MV-4-11 (cell line): ENCODE results near the gene IPO8.

Experiments
- DNase-seq: peaks from one replicate; lab custom pipeline; 2025; lab: John Stamatoyannopoulos, UW

The IPO8 gene

DNA sequence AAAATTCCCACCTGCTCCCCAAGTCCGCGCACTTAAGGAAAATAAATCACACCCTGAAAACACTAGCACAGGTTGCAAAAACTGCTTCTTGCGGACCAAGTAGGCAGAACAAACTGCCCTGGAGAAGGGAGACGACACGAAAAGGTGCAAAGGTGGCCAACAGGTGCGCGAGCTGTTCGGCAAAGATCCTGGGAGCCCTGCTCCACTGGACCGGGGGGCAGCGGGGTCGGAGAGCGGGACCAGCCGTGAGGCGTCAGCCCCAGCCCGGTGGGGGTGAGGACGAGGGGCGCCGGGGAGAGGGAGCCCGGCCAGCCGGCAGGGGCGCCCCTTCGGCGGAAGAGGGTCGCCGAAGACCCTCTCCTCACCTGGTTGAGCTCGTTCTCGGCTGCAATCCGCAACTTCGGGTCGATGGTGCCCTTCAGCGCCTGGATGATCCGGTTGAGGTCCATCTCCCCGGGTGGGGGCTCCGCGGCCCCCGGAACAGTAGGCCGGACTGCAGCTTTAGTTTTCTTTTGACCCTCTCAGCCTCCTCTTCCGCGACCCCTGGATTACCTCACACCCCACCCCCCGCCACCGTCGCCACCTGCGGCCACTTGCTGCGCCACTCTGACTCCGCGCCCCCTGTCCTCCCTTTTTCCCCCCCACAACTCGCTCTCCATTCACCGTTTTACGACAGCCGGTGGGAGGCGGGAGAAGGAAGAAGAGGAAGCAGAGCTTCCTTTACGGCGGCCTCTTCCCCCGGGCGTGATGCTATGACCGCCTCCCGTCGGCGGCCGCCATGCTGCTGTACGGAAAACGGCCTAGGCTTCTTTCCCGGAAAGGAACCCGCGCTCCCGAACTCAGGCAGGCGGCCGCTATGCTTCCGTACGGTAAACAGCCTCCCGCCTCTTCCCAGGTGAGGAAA, at the start of gene IPO8:
TSS of gene IPO8 (minus strand) at position 671 of the 904 bp plus-strand sequence. CDS start at position 449, 222 bp downstream.
- DNase-seq: peak; percentile 89

GRCh38 chr12:30744321-30744720, 48.7 kb upstream of the IPO8 start:
- no peak for DNase-seq

DNA sequence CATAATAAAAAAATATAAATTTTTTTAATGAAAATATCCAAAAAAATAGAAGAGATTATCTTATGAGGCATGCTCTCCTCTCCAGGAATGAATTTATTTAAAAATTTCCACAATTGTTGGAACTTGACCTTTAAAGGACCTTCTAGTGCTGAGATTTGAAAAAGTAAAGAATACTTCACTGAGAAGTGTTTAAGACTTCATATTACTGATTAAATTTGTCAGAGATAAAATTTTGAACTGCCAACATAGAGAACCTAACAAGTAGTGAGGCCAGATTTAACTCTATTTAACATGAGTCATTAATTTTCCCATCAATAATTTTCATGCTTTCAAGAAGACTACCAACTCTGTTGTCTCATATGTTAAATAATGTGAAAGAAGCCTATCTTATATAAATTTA, 44.6 kb upstream of the IPO8 start:
- no peak for DNase-seq

DNA sequence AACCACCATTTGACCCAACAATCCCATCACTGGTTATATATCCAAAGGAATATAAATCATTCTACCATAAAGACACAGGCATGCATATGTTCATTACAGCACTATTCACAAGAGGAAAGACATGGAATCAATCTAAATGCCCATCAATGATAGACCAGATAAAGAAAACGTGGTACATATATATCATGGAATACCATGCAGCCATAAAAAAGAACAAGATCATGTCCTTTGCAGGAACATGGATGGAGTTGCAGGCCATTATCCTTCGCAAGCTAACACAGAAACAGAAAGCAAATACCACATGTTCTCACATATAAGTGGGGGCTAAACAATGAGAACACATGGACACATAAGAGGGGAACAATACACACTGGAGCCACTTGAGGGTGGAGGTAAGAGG, 43.4 kb upstream of the IPO8 start:
- no peak for DNase-seq

DNA sequence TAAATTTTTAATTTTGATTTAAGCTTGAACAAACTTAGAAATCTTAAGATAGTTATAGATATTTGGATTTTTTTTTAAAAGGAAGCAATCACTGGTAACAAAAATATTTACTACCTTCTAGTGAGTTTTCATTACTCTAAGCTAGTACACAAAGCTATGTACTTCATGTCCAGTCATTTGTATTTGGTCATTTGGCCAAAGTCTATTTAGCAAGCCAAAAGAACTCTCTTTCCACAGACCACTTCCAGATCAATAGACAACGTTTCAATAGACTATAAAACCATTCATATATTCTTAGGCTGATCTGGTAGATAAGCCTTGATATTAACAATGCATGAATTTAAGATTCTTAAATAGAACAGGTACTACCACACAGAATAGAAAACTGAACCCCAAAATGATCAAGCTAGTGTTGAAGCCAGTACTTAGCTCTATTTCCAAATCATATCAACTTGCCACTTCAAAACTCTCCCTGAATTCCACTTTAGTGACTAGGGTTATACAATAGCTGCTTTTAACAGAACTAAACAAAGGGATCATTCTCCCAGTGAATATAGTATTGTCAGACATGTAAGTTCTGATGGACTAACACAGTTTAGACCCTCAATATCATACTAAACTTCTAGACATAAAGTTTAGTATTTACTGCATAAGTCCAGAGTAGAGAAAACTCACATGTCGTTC, 37.4 kb upstream of the IPO8 start:
- no peak for DNase-seq

DNA sequence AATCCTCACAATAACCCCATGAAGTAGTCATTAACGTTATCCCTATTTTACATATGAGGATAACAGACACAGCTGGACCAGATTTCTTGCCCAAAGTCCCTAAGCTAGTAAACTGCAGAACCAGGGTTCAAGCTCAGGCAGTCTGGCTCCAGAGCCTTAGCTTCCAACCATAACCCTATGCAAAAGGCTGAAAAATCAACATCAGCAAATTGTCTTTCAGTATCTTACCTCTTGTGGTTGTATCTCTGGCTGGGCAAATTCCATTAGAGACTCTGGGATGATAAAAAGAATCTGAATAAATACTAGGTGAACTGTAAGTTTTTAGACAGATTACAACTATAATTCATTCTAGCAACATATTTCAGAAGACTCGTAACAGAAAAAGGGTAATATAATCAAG, 34.3 kb upstream of the IPO8 start:
- DNase-seq: no peak

DNA sequence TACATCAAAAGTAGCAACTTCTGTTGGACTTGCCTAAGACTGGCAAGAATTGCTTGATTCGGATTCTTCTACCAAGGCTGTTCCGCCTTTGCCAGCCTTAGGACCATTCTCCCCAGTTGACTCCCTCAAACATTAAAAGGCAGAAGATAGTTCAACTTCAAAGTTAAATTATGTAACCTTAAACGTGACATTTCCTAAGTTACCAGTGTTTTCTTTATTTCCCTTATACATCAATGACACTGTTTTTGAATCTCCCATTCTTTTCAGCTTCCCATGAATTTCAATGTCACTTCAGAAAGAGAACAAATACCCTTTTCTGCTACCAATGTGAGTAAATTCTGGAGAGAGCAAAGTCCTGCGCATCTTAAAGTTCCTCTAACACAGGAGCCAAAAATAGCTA, 33.9 kb upstream of the IPO8 start:
- no peak for DNase-seq

- no peak for DNase-seq
Observed at GRCh38 chr12:30726647-30727046, 31.0 kb upstream of the IPO8 start.

DNA sequence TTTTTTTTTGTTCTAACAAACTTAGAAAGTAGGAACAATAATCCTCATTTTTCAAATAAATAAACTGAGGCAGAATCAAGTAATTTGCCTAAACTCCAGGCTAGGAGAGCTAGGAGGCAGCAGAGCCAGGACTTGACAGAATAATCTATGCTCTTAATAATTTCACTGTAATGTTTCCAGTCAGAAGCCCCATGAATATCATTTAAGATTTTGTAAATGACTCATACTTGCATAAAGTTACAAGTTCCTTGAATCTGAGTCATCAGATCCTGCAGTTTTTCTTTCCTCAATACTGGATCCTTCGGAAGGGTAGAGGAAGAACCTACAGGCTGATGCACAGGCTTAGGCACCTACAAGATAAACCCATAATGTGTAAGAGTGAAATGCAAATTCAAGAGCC, 30.1 kb upstream of the IPO8 start:
- DNase-seq: no peak

DNA sequence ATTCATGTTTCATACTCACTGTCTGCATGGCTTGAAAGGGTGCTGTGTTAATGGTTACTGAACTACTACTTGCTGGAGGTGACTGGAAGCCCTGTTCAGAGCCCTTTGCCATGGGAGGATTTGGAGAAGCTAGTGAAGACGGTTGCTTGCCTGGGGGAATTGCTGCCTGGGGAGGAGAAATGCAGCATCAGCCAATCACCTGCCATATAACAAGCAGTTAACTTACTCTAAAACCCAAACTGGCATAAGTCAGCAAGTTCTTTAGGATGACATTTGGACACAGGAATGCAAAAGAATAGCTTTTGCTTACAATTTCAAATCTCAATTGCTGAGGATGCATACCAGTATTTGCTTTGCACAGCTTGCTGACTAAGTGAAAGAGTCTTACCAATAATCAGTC, 23.4 kb upstream of the IPO8 start:
- no peak for DNase-seq

DNA sequence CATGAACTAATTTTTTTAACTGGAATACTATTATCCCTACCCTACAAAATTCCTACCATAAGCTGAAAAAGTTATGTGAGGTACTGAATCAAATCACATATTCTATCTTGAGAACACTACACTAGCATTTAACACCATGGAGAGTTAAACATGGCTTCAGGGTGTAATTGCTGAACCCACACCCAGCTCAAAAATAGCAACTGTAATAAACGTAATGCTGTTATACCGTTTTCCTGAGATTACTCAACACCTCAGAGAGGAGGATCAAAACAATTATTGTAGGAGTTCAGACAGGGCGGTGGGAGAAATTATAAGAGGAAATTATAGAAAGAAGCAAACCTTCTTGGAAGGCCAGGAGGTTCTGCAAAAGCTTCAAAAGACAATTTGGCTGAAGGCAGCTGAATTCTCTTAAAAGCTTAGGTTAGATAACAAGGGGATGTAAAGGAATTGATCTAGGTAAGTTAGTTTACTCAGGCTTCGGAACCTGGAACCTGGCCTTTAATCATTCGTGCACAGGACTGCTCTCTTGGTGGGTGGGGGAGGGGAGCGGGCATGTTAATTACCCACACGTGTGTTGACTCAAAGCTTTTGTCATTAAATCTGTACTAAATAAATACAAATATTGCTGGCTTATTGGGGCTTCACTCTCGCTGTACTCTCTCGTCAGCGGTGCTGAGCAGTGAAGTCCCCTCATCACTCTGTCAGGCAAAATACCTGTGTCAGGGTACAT, 12.1 kb upstream of the IPO8 start:
- DNase-seq: no peak

GRCh38 chr12:30706476-30706875, 10.8 kb upstream of the IPO8 start:
- DNase-seq: no peak

- DNase-seq: no peak
Observed at GRCh38 chr12:30701056-30701455, 5.4 kb upstream of the IPO8 start.

DNA sequence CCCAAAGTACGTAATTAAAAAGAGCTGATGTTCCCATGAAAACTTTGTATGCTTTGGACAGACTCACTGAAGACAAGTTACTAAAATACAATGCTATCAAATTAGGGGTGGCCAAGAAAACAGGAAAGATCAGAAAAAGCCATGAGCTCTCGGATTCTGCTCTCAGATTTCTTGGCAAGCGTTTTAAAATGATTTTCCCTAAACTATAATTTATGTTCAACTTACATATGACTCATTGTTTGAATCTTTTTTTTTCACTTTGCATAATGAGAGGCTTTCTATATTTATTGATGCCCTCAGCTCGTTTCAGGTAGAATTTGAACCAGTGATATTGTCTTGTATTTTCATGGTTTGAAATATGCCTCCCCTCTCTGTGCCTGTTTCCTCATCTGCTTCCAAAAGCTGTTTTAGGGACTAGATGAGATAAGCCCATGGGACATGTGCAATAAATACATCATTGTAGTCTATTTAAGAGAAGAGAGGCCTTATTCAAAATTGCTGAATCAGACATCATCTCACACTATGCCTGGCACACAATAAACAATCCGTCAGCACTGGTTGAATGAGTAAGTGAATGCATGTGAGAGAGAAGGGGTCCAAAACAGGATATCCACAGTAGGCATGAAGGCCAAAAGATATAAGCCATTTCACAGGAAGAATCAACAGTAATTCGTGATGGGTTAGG, 4.7 kb upstream of the IPO8 start:
- no peak for DNase-seq

DNA sequence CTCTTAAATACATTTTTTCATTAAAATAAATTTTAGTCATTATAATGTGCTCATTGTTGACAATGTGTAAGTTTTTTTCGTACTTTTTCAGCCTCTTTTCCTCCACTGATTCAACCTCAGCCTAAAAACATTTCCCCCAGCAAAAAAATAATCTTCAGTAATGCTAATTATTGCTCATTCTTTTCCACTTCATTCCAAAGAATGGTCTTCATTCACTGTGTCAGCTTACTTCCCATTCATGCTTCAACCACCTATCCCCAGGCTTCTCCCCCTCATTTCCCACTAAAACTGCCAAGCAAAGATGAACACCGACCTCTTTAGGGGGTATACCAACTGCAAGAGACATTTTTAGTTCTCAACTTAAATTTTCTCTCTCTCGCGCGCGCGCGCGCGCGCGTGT, 2.7 kb upstream of the IPO8 start:
- no peak for DNase-seq

DNA sequence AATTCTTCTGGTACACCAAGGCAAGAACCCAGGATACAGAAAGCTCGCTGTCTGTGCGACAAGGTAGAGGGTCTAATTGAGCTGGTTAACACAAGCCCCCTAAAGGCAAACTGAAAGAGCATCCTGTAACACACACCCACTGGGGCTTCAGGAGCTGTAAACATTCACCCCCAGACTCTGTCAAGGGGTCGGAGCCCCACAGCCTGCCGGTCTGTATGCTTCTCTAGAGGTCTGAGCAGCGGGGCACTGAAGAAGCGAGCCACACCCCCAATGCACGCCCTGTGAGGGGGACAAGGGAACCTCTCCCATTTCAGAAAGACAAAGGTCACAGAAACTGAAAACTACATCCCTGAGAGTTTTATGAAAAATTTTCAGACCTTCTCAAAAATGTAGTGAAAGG, 1.3 kb upstream of the IPO8 start:
- no peak for DNase-seq

GRCh38 chr12:30696486-30696885, 817 bp upstream of the IPO8 start:
- no peak for DNase-seq

GRCh38 chr12:30696103-30696408, 387 bp upstream of the IPO8 start:
- no peak for DNase-seq

DNA sequence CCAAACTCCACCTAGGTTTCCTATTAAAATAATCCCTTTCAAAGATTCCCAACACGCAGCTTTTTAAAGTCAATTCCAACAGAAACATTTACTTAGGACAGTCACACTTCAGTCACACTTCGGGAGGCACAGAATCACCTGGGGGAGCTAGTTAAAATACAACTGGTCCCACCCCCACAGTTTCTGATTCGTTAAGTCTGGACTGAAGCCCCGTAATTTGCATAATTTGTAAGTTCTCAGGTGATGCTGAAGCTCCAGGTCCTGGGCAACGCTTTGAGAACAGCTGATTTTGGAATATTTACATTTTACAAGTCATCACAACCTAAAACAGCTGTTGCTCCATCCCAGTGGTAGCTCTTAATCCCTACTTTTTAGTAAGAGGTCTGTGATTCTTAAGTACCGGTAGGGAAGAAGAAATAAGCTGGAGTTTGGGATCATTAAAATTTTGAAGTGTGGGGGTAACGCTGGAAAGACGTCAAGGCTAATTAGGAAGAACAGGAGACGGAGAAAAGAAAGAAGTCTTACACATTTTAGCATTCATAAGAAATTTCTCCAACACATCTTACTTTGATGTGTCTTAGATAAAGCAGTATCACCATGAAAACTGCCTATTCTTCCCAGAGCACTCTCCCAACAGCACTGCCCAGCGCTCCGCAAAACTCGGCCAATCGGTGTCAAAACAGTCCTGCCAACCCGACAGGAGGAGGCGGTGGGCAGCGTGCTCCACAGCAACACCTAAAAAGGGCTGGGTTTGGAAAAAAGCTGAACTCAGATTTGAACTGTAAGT, 1.1 kb downstream of the IPO8 start:
- no peak for DNase-seq

DNA sequence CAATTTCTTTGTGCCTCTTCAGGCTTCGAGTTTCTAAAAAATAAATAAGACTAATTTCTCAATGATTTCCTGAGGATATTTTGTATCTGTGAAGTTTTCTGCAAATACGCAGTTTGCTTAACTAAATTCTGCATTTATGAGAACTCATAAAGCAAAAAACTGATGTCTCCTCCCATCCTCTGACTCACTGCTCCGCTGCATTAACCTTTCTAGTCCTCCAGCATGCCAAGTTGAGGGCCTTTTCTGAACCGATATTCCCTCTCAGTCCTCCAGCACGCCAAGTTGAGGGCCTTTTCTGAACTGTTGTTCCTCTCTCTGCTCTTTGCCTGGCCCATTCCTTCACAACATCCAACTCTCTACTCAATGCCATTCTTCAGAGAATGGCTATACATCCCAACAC, 3.2 kb downstream of the IPO8 start:
- DNase-seq: no peak

DNA sequence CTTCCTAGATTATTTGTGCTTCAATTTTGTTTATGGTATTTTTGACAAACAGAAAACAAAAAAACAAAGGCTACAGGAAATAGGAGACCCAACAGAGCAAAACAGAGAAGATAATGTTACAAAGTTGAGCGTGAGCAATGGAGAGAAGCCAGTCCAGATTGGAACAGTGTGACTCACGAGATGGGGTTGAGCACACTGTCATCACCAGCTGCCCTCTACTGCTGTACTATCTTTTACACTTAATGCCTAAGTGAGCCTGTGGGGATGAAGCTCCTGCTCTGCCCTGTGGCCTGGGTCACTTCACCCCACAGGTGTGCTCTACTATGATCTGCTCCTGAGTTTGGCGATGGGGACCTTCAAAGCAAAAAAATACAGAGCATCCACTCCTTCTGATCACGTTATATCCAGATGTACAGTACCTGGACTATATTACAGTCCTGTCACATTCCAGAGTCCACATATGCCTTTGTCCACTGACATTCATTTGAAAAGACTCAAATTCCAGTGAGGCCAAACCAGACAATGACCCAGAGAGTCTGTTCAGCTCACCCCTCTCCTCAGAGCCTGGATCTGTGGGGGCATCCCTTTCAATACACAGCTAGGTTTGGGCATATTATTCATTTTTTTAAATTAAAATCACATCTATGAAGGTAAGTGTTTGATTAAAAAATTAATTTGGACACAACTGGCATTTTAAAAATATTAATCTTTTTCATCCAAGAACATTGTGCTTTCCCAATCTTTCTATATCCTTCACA, 4.4 kb downstream of the IPO8 start:
- DNase-seq: no peak
